CD14-positive monocyte (primary cell): Measurements from ENCODE around the gene MAST4. TPM values are rescaled to one million over a fixed set of nuclear protein-coding genes. Genes with fewer than 3 reads are reported as not detected.

ENCODE experiments used
- DNase-seq, 3 donors: peaks; one replicate each; pipeline ENCODE4 v3.0.0-alpha.2; 2011 to 2022
- H2AFZ ChIP-seq: 2 replicates; pipeline ENCODE4 v1.6.0; 2012; ENCODE audit warnings: mild to moderate bottlenecking, low read depth, low read length, inconsistent platforms; ENCODE audit not compliant: insufficient read depth, poor library complexity, severe bottlenecking
- H3K27ac ChIP-seq, 2 donors: 1 replicate in 1 of 2; 2 replicates in 1 of 2; pipeline ENCODE4 v1.5.1; 2012 to 2013; ENCODE audit warnings: low read length in 2 of 2, control low read depth in 1 of 2, inconsistent platforms in 1 of 2, low read depth in 1 of 2, mild to moderate bottlenecking in 1 of 2
- H3K27me3 ChIP-seq, 2 donors: one replicate each; pipeline versions ENCODE4 v1.6.0 to v1.6.1; 2011 to 2013; ENCODE audit warnings: low read length in 2 of 2; ENCODE audit not compliant: control insufficient read depth in 2 of 2, insufficient read depth in 2 of 2
- H3K36me3 ChIP-seq, 2 donors: replicated peaks in 1 of 2; 1 replicate in 1 of 2; 2 replicates in 1 of 2; pipeline versions ENCODE4 v1.5.1 to v1.6.1; 2012 to 2013; ENCODE audit warnings: low read length in 2 of 2, control low read depth in 1 of 2, inconsistent platforms in 1 of 2, mild to moderate bottlenecking in 1 of 2; ENCODE audit not compliant: insufficient read depth in 2 of 2, control insufficient read depth in 1 of 2
- H3K4me1 ChIP-seq, 2 donors: 1 replicate in 1 of 2; 2 replicates in 1 of 2; pipeline versions ENCODE4 v1.5.1 to v1.6.1; 2012 to 2013; ENCODE audit warnings: low read length in 2 of 2, control low read depth in 1 of 2, inconsistent platforms in 1 of 2, mild to moderate bottlenecking in 1 of 2, moderate library complexity in 1 of 2; ENCODE audit not compliant: insufficient read depth in 2 of 2, control insufficient read depth in 1 of 2
- H3K4me2 ChIP-seq: replicated peaks from 2 replicates; pipeline ENCODE3; 2012; ENCODE audit warnings: low read length, moderate library complexity, mild to moderate bottlenecking; ENCODE audit not compliant: poor library complexity, severe bottlenecking; ENCODE audit errors: extremely low read depth
- H3K4me3 ChIP-seq, 3 experiments: fragments of 200-600 bp in 1 of 3; sonication (generic) in 1 of 3; replicated peaks in 1 of 3; 1 replicate in 2 of 3; 2 replicates in 1 of 3; pipeline ENCODE4 v1.5.1; 2011 to 2013; ENCODE audit warnings: low read length in 3 of 3, mild to moderate bottlenecking in 3 of 3, control low read depth in 2 of 3, low read depth in 2 of 3, inconsistent platforms in 1 of 3, moderate library complexity in 1 of 3
- H3K79me2 ChIP-seq: 2 replicates; pipeline ENCODE4 v1.6.0; 2012; ENCODE audit warnings: mild to moderate bottlenecking, control low read depth, inconsistent platforms, low read length, moderate library complexity; ENCODE audit not compliant: insufficient read depth
- H3K9ac ChIP-seq: 2 replicates; pipeline ENCODE4 v1.6.0; 2017; ENCODE audit warnings: low read length, mild to moderate bottlenecking; ENCODE audit not compliant: insufficient read depth, poor library complexity, severe bottlenecking
- H3K9me3 ChIP-seq, 2 donors: replicated peaks in 1 of 2; 1 replicate in 1 of 2; 2 replicates in 1 of 2; pipeline versions ENCODE4 v1.5.1 to v1.6.1; 2012 to 2013; ENCODE audit warnings: low read length in 2 of 2, control low read depth in 1 of 2; ENCODE audit not compliant: control insufficient read depth in 1 of 2, insufficient read depth in 1 of 2
- H4K20me1 ChIP-seq: 2 replicates; pipeline ENCODE4 v1.6.0; 2012; ENCODE audit warnings: mild to moderate bottlenecking, low read length, control low read depth, moderate library complexity; ENCODE audit not compliant: insufficient read depth
- H3K27ac Mint-ChIP-seq, 7 donors: one replicate each; pipeline ENCODE4 v1.8.0; 2020; ENCODE audit warnings: mild to moderate bottlenecking in 7 of 7, mixed read lengths in 7 of 7, moderate library complexity in 6 of 7, inconsistent platforms in 2 of 7
- H3K27me3 Mint-ChIP-seq, 3 donors: one replicate each; pipeline ENCODE4 v1.8.0; 2021 to 2022; ENCODE audit warnings: low read depth in 3 of 3, mild to moderate bottlenecking in 3 of 3, mixed read lengths in 3 of 3, moderate library complexity in 3 of 3, inconsistent platforms in 1 of 3
- H3K36me3 Mint-ChIP-seq, 2 donors: one replicate each; pipeline ENCODE4 v1.8.0; 2020; ENCODE audit warnings: mixed read lengths in 2 of 2, inconsistent platforms in 1 of 2, mild to moderate bottlenecking in 1 of 2
- H3K4me1 Mint-ChIP-seq: one replicate; pipeline ENCODE4 v1.8.0; 2020; ENCODE audit warnings: mild to moderate bottlenecking, mixed read lengths
- H3K4me3 Mint-ChIP-seq, 2 donors: one replicate each; pipeline ENCODE4 v1.8.0; 2020; ENCODE audit warnings: mild to moderate bottlenecking in 2 of 2, mixed read lengths in 2 of 2, moderate library complexity in 1 of 2
- H3K9me3 Mint-ChIP-seq, 7 donors: one replicate each; pipeline ENCODE4 v1.8.0; 2020 to 2022; ENCODE audit warnings: mixed read lengths in 7 of 7, mild to moderate bottlenecking in 6 of 7, moderate library complexity in 6 of 7, inconsistent platforms in 2 of 7
- WGBS: methylation state at CpG from one replicate; pipeline ENCODE4 v1.1.5; 2013; ENCODE audit warnings: missing lambda C conversion rate; ENCODE audit not compliant: insufficient coverage; 5-methylcytosine and 5-hydroxymethylcytosine counted together
- intact Hi-C, 2 donors: fragments of 100-400 bp; cut with micrococcal nuclease; formaldehyde crosslinking; loops; one replicate each; pipeline versions ENCODE4 v1.15.0 to v1.15.1; 2023
- polyA plus RNA-seq, 3 donors: library from polyadenylated mRNA; depleted of rRNA in 1 of 3; unstranded in 2 of 3; stranded (reverse) in 1 of 3; fragments of 300-500 nt in 2 of 3; fragments of >200 nt in 1 of 3; fragmentation: Illumina TruSeq in 2 of 3; gene quantifications; 1 replicate in 2 of 3; 2 replicates in 1 of 3; pipeline ENCODE4 v1.2.3, GENCODE V29; 2012 to 2021
- TF ChIP-seq, protein P1 (sequence below): fragments of 200-600 bp; IDR thresholded peaks from one replicate; pipeline ENCODE4 v1.8.0; 2022; ENCODE audit warnings: antibody characterized with exemption, mild to moderate bottlenecking

The MAST4 gene
- polyA plus RNA-seq, 3 donors, result 0.03 to 0.24 TPM; not detected in 1

DNA sequence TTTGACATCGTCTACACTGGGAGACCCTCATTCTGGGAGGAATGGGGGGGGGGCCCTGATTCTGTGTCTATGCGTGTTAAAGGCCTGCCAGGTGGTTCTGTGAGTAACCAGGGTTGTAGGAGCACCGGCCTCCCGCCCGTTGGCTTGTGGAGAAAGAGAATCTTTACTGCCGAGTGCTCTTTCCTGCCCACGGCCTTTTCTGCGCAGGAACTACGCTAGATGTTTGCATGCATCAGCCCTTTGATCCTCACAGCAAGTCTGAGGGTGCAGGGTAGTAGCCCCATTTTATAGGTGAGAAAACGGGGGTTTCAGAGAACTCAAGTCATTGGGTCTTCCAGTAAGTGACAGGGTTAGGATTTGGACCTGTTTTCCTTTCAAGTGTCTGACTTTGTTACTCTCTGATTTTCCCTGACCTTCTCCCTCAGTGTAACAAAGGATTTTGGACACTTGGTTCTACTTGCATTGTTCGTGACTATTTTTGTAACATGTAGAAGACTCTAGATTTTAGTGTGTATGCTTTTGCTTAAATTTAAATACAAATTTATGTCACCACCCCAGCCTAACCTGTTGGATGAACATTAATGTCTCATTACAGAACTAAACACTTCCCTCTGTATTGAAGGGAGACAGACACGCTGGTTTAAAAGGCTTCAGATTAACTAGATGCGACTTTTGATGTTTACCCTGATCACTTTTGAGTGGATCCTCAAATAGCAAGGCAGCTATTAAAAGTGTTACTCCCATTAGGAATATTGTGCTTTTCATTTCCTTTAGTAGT is 22.0 kb downstream of the MAST4 start:
- intact Hi-C loops, result no loop called here
- WGBS, result 89% methylated on average over 5 of the region's 13 CpGs
- Histone ChIP-seq H3K27ac (no peak overlapping the region), H3K4me2 (no peak overlapping the region), H3K9me3 (no peaks in the 10 kb centered on the region), H3K9ac (no peak overlapping the region), H3K27me3 (no peaks in the 10 kb centered on the region), H3K4me3 (no peak overlapping the region), H3K79me2 (no peaks in the 10 kb centered on the region), H3K4me1 (peaks cover 0 to 6% of the 10 kb centered on the region in 2 donors), H3K36me3 (no peaks in the 10 kb centered on the region), H2AFZ (no peak overlapping the region), H4K20me1 (no peaks in the 10 kb centered on the region)
- TF ChIP-seq, protein P1, sequence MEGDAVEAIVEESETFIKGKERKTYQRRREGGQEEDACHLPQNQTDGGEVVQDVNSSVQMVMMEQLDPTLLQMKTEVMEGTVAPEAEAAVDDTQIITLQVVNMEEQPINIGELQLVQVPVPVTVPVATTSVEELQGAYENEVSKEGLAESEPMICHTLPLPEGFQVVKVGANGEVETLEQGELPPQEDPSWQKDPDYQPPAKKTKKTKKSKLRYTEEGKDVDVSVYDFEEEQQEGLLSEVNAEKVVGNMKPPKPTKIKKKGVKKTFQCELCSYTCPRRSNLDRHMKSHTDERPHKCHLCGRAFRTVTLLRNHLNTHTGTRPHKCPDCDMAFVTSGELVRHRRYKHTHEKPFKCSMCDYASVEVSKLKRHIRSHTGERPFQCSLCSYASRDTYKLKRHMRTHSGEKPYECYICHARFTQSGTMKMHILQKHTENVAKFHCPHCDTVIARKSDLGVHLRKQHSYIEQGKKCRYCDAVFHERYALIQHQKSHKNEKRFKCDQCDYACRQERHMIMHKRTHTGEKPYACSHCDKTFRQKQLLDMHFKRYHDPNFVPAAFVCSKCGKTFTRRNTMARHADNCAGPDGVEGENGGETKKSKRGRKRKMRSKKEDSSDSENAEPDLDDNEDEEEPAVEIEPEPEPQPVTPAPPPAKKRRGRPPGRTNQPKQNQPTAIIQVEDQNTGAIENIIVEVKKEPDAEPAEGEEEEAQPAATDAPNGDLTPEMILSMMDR, result no peak
- DNase-seq, result no peak
- Mint-ChIP-seq H3K36me3 (no peaks in the 10 kb centered on the region), H3K27me3 (no peaks in the 10 kb centered on the region), H3K9me3 (peaks cover 0 to 2% (median 2%) of the 10 kb centered on the region in 7 donors), H3K4me1 (peaks cover 21% of the 10 kb centered on the region), H3K4me3 (no peak overlapping the region), H3K27ac (peak overlapping the region in 1 of 7 donors; percentile 17)

DNA sequence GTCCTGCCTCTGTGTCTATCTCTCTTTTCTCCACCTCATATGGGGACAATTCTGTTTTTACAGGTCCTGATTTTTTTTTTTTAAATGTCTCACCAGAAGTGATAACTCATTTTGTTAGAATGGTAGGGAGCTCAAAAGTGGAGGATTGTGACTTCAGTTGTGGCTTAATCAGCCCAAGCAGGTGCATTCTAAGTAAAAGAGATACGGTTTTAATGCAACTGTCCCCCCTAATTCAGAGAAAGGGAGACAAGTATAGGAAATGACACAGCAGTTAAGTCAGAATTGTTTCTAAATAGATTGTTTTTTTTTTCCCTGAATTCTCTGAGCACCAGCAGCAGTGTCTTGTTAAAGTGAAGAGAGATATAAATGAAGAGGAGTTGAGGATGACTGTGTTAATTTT is 24.5 kb downstream of the MAST4 start:
- 0% methylated on average over 1 of the region's 1 CpG for WGBS

More for the DNA sequence above, 24.5 kb downstream of the MAST4 start:
- intact Hi-C loops, result no loop called here
- Histone ChIP-seq H3K4me2 (no peak overlapping the region), H4K20me1 (no peaks in the 10 kb centered on the region), H3K9ac (no peak overlapping the region), H3K27me3 (no peaks in the 10 kb centered on the region), H3K4me3 (no peak overlapping the region), H3K79me2 (no peaks in the 10 kb centered on the region), H3K27ac (no peak overlapping the region), H3K9me3 (no peaks in the 10 kb centered on the region), H2AFZ (no peak overlapping the region), H3K4me1 (peaks cover 0 to 6% of the 10 kb centered on the region in 2 donors), H3K36me3 (no peaks in the 10 kb centered on the region)
- no peak overlapping the region for H3K4me3 Mint-ChIP-seq
- TF ChIP-seq, protein P1, result no peak
- peaks cover 3 to 10% (median 5%) of the 10 kb centered on the region in 7 donors for H3K9me3 Mint-ChIP-seq
- DNase-seq, result no peak
- H3K27ac Mint-ChIP-seq, result no peak overlapping the region
- no peaks in the 10 kb centered on the region for H3K36me3 Mint-ChIP-seq
- peaks cover 0 to 2% (median 0%) of the 10 kb centered on the region in 3 donors for H3K27me3 Mint-ChIP-seq
- peaks cover 21% of the 10 kb centered on the region for H3K4me1 Mint-ChIP-seq
